HG03097 (cell line): ENCODE measurements around the gene CDK15.

Source experiments
- ATAC-seq: cut with Tn5 transposase; IDR thresholded peaks from one replicate; pipeline ENCODE4 v1.9.1; 2021; ENCODE audit not compliant: unreplicated experiment, low FRiP score

The CDK15 gene

GRCh38 chr2:201859949-201860348, 53.6 kb downstream of the CDK15 start:
- ATAC-seq: no peak

DNA sequence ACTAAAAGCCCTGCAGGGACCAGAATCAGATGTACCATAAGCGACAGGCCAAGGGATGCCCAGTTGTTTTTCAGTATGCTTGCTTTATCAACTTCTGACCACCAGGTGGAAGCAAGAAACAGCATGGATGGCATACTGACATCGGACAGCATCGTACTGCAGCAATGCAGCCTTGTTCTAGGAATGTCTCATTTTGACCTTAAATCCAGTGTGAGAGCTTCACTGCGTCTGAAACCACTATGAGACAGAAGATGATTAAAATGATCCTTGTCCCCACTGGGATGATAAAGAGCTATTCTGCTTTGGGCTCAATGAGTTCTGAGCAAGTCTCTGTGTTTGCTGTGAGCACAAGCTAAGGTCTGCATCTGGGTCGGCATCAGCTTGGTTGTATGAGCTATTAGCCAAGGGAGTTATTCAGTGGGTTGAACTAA, 54.3 kb downstream of the CDK15 start:
- no peak for ATAC-seq

GRCh38 chr2:201862843-201863242, 56.5 kb downstream of the CDK15 start:
- no peak for ATAC-seq

DNA sequence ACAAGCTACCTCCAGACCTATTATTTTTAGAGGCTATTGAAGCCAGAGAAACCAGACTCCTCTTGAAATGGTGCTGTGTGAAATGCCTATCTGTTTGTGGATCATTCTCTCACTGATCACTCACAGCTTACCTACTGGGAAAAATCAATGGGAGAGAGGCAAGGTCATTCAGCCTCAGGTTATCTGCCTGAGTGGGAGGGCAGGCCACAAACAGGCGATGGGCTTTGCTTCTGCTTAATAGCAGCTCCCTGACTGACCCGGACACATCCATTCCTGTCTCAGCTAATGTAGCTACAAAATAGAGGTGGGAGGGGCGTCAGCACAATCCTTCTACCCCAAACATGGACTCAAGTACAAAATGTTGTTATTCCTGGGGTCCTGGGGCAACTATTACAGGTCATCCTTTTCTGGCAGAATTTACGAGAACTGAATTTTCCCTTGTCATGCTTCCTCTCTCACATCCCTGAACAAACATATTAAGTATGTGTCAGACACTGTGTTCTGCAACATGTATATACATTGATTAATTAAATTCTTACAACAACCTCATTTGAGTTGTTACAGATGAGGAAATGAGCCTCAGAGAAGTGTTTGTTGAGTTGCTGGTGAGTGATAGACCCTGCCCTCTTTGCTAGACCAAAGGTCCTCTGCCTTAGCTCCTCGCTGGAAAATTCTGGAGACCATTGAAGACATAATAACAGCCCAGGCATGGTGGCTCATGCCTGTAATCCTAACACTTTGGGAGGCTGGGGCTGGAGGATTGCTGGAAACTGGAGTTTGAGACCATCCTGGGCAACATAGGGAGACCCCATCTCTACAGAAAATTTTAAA, 60.5 kb downstream of the CDK15 start:
- no peak for ATAC-seq

- no peak for ATAC-seq
Measured at GRCh38 chr2:201871471-201871870, 65.1 kb downstream of the CDK15 start.

DNA sequence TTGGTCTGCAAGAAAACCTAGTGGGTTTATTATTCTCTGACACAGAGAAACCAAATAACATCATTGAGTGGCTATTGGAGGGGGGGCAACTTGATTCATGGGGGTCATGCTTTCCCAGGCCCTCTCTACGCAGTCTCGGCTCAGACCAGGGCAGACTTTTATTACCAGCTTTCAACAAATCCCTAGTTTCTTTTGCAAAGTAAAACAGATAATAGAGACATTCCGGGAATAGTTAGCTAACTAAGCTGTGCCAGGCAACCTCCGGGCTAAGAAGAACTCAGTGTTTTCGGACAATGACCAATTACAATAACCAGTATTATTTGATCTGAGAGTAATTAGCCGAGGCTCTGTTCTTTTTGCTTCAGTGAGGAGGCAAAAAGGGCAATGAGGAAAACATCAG, 66.3 kb downstream of the CDK15 start:
- no peak for ATAC-seq

GRCh38 chr2:201879996-201880395, 73.7 kb downstream of the CDK15 start:
- no peak for ATAC-seq

GRCh38 chr2:201880579-201880978, 74.2 kb downstream of the CDK15 start:
- ATAC-seq: no peak

GRCh38 chr2:201880993-201881611, 74.8 kb downstream of the CDK15 start:
- no peak for ATAC-seq

DNA sequence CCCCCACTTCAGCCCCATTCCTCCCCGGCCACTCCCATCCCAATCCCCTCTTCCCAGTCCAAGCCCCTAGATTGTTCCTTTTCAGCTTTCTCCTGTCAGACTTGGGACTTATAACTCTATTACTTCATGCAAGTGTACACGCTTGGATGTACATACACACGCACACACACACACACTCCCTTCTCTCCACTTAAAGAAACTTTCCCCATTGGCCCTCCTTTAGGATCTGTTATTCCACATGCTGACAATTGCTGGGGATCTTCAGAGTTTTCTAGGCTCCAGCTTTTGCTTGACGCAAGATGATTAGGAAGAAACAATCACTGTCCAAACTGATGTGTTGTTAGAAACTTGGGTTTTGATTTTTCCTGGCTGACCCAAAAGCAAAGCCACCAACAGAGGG, 75.4 kb downstream of the CDK15 start:
- ATAC-seq: no peak

- no peak for ATAC-seq
Measured at GRCh38 chr2:201882353-201883090, 76.2 kb downstream of the CDK15 start.

DNA sequence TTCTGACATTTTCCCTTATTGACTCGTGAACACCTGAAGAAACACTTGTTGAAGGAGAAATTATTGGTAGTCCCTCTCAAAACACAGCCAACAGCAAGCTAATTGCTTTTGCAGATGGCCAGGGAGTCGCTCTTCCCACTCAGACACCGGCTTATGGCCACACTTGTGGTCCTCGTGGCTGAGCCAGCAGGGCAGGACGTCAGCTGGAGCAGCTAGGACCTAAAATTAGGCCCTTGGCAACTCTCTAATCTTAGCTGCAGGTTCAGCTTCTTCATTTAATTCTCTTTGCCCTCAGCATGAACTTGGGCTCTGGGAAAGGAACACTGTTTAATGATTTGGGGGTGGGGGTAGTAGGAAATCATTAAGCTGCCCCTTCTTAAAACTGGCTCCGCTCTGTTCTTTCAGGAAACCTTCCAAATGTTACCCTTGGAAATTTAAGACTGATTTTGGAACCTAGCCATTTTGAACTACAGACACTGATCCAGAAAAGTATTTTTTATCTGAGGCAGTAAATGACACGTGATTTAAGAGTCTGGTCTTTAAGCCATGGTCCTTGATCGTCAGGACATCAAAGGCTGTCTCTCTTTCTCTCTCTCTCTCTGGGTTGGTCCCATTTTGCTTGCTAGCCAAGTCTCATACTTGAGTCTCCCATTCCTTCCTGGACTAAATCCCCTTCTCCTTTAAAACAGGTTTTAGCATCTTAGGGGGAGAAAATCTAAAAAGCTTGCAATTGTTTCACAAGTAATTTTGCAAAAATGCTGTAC, 77.5 kb downstream of the CDK15 start:
- ATAC-seq: no peak

DNA sequence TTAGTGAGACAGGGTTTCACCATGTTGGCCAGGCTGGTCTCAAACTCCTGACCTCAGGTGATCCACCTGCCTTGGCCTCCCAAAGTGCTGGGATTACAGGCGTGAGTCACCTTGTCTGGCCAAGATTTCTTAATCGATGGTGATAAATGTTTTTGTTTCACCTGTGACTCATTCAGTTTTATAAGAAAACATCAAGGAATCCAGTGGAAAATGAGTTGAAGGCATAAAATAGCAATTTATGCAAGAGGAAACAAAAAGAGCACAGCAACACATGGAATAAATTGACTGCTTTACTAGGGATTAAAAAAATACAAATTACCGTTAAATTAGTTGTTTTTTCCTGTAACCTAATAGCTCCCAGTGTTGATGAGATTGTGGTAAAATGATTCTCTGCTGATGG, 80.2 kb downstream of the CDK15 start:
- ATAC-seq: no peak

- no peak for ATAC-seq
Measured at GRCh38 chr2:201887773-201888425, 81.6 kb downstream of the CDK15 start.

DNA sequence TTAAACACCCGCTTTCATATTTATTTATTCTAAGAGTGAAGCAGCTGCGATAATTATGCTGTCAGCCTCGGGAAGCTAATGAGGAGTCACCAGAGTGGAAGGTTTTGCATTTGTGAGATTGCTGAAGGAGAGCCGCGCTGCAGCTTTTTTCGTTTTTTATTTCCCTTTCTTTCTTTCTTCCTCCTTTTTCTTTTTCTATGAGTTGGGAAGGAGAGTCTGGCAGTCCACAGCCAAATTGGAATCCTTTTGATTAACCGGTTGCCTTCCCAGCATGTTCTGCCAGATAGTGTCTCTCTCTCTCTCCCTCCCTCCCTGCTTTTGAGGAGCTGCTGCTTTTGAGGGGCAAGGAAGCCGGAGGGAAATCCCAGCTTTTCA, 82.1 kb downstream of the CDK15 start:
- no peak for ATAC-seq

DNA sequence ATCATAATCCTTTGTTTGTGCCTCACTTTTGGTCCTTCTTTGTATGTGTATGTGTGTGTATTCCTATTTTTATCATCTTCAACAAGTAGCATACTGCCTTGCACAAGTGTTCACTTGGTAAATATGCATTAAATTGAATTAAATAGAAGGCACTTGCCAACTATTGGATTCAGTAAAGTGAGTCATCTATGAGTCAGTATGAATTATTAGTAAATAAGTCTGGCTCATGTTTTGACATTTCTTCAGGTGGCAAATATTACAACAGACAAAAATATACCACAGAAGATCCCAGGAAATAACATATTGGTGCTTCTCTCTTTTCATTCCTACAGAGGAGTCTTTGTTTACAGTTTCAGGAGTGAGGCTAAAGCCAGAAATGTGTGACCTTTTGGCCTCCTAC, 84.1 kb downstream of the CDK15 start:
- ATAC-seq: no peak

DNA sequence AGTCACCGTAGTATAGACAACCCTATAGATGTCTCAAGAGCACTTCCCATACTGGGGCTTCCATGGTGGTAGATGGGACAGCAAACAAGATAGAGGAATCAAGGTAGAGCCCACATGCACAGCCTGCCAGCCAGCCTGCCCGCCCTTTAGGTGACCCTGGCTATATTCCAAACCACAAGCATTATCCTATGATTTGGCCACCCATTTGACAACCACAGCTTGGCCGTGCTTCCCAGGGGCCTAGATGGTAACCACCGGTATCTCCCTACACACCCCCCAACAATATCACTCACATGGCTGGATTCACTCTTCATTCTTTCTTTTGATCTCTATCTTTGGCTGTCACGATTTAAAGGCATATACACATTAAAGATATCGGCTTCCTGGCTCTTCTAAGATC, 85.3 kb downstream of the CDK15 start:
- no peak for ATAC-seq

DNA sequence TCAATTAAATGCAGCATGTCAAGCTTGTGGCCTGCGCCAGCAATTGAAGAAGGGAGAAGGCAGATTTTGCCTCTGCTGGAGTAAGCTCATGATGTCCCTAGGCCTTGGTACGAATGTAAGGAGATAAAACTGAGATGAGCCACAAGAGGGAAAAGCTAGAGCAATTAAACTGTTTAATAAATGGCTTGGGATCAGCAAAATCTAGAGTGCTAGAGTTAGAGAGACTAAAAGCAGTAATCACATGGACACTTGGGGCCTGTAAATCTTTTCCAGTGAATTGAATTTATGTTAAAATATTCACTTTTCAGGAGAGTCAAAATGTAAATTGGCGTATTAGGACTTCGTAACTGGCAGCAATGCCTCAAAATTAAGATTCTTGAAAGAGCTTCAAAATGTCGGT, 86.2 kb downstream of the CDK15 start:
- no peak for ATAC-seq

GRCh38 chr2:201900362-201900761, 94.0 kb downstream of the CDK15 start:
- ATAC-seq: peak; percentile 62

- no peak for ATAC-seq
Measured at GRCh38 chr2:201901786-201902185, 95.4 kb downstream of the CDK15 start.
